ENCODE results near the gene APOA5. TPM values are rescaled to one million over a fixed set of nuclear protein-coding genes. Genes with fewer than 3 reads are reported as not detected.
A peak's percentile ranks its signal among the peaks of the same experiment; 100 is the strongest.

APOA5 gene
- total and polyA plus RNA-seq, 2 of the 13 experiments (the other 11 are each of a cell fraction or from before 2014, with no cell fraction given) = 44.0 to 49.1 TPM

- TF ChIP-seq ZNF512 (CRISPR knock-in tag; IDR thresholded peaks at IDR 0.05) (no peak), ZNF513 (CRISPR knock-in tag; conservative IDR thresholded peaks at IDR 0.05) (0 out of 2 replicates have a peak, but pooled peaks have one; percentile 94), PLRG1 (conservative IDR thresholded peaks at IDR 0.05) (no peak), CENPX (CRISPR knock-in tag; IDR thresholded peaks at IDR 0.05) (no peak), HNRNPUL1 (IDR thresholded peaks at IDR 0.05; ENCODE audit: low read depth, low read length) (no peak), ZNF83 (CRISPR knock-in tag; IDR thresholded peaks at IDR 0.05; ENCODE audit: borderline replicate concordance) (no peak), EHMT2 (IDR thresholded peaks at IDR 0.05; ENCODE audit: borderline replicate concordance, low read depth, low read length) (no peak), HNF4G (IDR thresholded peaks at IDR 0.05; ENCODE audit: borderline replicate concordance, low read depth, low read length) (no peak), HNF4G (CRISPR knock-in tag; IDR thresholded peaks at IDR 0.05; ENCODE audit: borderline replicate concordance, low read depth) (peak; percentile 62; the same call in 1 of the 2 replicates), KLF12 (CRISPR knock-in tag; IDR thresholded peaks at IDR 0.05; ENCODE audit: borderline replicate concordance) (peak; percentile 45; the same call in 1 of the 2 replicates), ETV5 (CRISPR knock-in tag; IDR thresholded peaks at IDR 0.05; ENCODE audit: borderline replicate concordance) (no peak), MXD3 (CRISPR knock-in tag; IDR thresholded peaks at IDR 0.05) (0 out of 2 replicates have a peak, but pooled peaks have one; percentile 34), HIC2 (CRISPR knock-in tag; IDR thresholded peaks at IDR 0.05; ENCODE audit: low read depth) (peak; percentile 66; the same call in 1 of the 2 replicates), TRAFD1 (CRISPR knock-in tag; IDR thresholded peaks at IDR 0.05; ENCODE audit: borderline replicate concordance) (no peak), CSRNP2 (CRISPR knock-in tag; conservative IDR thresholded peaks at IDR 0.05; ENCODE audit: low read depth) (no peak), ZFP36L2 (CRISPR knock-in tag; IDR thresholded peaks at IDR 0.05) (no peak), FOXO1 (CRISPR knock-in tag; IDR thresholded peaks at IDR 0.05) (peak; percentile 68), ZBTB7A (CRISPR knock-in tag; IDR thresholded peaks at IDR 0.05) (0 out of 2 replicates have a peak, but pooled peaks have one; percentile 21)
These were observed 472 bp downstream of the APOA5 start (continued) for GRCh38 chr11:116791002-116791812.

Data from HepG2 (cell line).